Measurements from ENCODE around the gene UBE2U.

The UBE2U gene

DNA sequence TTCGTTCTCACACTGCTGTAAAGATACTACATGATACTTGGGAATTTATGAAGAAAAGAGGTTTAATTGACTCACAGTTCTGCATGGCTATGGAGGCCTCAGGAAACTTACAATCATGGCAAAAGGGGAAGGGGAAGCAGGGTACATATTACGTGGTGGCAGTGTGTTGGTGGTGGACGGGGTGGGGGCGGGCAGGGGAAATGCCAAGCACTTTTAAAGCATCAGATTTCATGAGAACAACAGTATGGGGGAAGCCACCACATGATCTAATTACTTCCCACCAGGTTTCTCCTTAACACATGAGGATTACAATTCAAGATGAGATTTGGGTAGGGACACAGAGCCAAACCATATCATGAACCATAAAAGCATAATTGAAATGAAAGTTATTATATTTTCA lies 88.5 kb downstream of the UBE2U start:
- DNase-seq (ENCODE audit: low read depth in 1 of 2, low spot score in 1 of 2), result no peak

DNA sequence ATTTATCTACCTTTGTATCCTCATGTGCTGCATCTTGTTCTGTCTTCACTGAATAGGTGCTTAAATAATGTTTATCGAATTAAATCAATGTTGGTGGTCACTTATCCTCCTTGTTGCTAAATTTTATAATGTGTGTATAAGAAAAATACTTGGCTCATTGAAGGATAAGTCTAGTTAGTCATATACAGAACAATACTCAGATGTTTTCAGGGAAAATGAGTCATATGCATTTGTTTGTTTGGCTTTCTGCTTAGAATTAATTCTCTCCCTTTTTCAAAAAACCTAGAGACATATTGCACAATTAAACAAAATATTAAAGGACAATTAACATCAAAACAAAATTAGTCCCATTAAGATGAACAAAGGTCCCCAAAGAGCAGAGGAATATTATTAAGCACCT lies 89.0 kb downstream of the UBE2U start:
- no peak for DNase-seq (ENCODE audit: low read depth in 1 of 2, low spot score in 1 of 2)

DNA sequence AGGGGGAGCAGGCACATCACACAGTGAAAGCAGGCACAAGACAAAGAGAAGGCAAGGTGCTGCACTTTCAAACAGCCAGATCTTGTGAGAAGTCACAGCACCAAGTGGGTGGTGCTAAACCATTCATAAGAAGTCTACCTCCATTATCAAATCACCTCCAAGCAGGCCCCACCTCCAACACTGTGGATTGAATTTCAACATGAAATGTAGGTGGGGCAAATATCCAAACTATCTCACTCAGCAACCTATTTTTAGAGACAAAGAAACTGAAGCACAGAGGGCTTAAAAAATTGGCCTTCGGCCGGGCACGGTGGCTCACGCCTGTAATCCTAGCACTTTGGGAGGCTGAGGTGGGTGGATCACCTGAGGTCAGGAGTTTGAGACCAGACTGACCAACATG lies 90.4 kb downstream of the UBE2U start:
- DNase-seq (ENCODE audit: low read depth in 1 of 2, low spot score in 1 of 2), result no peak

DNA sequence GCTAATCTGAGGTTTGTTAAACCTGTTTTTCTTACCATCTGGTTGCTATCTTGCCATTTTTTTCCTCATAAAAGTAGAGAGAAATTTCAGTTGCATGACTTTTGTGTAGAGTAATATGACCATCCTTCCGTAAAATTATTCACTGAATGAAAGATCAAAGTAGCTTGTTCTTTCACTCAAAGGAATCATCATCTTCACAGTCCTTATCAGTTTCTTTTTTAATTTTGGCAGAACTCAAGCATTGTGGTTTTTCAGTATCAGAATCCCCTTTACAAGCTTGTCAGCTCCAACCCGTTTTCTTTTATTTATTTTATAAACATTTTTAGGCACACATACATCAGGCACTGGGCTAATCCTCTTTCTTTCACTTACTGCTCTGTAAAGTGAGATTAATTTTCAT lies 91.7 kb downstream of the UBE2U start:
- no peak for DNase-seq (ENCODE audit: low read depth in 1 of 2, low spot score in 1 of 2)

DNA sequence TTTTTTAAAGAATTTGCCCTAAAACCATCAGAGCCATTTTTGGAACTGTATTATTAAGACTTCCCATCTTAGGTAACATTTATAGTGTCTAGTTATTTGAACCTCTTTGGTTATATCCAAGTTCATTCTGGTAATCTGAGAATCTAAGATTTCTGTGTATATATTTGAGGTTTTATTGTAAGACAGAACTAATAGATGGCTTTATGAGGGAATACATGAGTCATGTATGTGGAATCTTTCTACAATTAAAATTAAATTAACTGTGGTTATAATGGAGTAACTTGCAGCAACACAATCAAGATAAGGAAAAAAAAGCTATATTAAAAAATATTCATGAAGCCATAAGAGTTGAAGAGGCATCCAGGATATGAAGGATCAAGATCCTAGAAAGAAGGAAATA lies 92.1 kb downstream of the UBE2U start:
- no peak for DNase-seq (ENCODE audit: low read depth in 1 of 2, low spot score in 1 of 2)

DNA sequence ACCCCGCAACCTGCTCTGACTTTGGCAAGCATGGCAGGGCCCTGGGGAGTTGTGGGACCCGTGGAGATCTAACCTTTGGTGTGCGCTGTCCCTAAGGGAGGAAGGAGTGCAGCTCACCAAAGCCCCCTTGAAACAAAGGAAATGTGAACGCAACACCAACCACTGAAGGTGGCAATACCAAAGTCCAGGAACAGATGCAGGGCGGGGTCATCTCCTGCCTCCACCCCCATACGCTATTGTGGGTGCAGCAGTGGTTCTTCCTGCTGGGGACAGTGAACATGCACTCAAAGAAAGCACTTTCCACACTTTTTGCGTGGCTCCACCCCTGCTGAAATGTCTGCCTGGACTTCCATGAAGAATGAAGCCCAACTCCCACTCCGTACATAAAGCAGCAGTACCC lies 93.0 kb downstream of the UBE2U start:
- no peak for DNase-seq (ENCODE audit: low read depth in 1 of 2, low spot score in 1 of 2)

DNA sequence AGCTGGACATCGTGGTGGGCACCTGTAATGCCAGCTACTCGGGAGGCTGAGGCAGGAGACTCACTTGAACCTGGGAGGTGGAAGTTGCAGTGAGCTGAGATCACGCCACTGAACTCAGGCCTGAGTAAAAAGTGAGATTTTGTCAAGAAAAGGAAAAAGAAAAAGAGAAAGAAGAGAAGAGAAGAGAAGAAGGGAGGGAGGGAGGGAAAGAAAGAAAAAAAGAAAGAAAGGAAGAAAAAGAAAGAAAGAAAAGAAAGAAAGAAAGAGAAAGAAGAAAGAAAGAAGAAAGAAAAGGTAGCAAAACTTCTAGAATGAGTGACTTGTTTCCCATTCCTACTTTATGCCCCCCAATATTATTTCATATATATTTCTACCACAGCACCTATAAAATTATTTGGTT lies 98.8 kb downstream of the UBE2U start:
- DNase-seq (ENCODE audit: low read depth in 1 of 2, low spot score in 1 of 2), result no peak

DNA sequence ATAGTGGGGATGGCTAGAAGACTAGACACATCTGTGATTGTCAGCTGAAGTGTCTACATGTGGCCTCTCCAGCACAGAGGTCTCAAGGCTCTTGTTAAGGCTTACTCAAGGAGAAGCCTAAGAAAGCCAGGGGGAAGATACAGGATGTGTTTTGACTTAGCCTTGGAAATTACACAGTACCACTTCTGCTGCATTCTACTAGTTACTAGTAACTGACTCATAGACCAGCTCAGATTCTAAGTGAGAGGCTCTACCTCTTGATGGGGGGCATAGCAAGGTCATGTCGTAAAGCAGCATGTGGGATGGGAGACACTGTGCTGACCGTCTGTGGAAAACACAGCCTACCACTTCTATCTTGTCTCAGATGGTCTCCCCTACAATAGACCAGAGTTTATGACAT lies 99.5 kb downstream of the UBE2U start:
- no peak for DNase-seq (ENCODE audit: low read depth in 1 of 2, low spot score in 1 of 2)

DNA sequence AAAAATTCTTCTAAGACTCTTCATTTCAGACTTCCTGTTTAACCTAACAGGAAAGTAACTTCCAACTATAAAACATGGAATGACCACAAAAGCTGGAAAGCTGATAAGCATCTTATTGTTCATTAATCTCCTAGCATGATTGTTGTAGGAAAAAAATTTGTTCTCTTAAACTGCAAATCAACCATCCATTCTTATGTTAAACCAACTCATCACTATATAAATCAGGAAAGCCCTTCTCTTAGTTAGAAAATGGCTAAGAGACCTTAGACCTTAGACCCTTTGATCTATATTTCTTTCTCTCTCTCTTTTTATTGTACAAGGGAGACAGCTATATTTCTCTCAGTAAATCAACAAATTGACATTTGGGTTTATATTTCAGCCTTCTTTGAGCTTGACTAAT lies 101.4 kb downstream of the UBE2U start:
- DNase-seq (ENCODE audit: low read depth in 1 of 2, low spot score in 1 of 2), result no peak

DNA sequence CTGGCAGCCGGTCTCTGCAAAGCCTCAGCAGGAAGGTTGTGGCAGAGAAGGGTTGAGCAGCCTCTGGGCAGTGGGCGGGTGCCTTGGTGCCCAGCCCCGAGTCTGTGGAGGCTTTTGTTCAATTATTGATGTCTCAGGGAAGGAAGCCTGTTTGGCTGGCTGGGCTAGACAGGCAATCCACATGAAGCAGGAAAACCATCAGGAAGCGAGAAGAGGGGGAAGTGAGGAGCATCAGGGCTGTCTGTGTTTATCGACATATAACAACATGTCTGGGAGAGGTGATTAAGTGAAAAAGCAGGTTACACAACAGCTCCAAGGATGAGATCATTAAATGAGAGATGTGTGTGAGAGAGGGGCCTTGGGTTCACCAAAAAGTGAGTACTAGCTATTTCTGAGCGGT lies 105.4 kb downstream of the UBE2U start:
- no peak for DNase-seq (ENCODE audit: low read depth in 1 of 2, low spot score in 1 of 2)

DNA sequence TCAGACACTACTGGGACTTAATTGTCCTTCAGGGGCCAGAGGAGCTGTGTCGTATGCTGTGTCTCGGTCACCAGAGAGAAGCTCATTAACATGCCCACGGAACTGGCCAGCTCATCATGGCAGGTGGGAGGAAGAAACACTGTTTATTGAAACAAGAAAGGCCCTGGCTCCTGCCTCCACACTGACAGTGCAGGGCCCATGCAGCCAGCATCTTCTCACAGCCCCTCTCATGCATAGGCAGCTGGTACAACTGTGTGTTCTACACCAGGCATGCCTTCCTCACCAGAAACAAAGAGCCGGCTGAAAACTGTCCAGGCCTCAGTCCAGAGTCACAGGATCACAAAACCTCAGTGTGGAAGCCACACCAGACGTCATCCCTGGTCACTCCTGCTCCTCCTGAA lies 106.0 kb downstream of the UBE2U start:
- DNase-seq (ENCODE audit: low read depth in 1 of 2, low spot score in 1 of 2), result no peak

DNA sequence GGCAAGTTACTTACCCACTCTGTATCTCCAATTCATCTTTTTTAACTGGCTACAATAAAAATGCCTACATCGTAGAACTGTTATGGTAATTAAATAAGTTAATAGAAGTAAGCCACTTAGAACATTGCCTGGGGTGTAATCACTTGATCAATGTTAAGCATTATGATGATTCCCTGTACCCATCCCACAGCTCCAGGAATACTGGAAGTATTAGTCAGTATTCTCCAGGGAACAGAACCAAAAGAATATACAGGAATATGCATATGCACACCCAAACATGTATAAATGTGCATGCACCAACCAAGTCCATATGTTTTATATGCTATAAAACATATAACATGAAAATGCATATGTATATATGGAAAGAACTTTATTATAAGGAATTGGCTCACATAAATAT lies 107.3 kb downstream of the UBE2U start:
- no peak for DNase-seq (ENCODE audit: low read depth in 1 of 2, low spot score in 1 of 2)

DNA sequence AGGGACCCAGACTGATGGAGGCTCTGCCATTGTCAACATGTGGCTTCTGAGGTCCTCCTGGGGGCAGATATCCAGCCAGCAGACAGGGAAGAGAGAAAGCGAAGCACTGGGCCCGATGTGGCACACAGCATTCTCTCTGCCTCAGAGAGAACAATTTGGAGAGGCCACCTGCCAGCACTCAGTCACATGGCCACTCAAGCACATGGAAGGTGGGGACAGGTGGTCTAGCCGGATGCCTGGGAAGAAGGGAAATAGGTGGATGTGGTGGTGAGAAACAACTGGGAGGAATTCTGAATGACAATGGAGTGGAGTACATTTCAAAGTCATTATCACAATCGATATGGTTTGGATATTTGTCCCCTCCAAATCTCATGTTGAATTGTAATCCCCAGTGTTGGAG lies 109.0 kb downstream of the UBE2U start:
- no peak for DNase-seq (ENCODE audit: low read depth in 1 of 2, low spot score in 1 of 2)

DNA sequence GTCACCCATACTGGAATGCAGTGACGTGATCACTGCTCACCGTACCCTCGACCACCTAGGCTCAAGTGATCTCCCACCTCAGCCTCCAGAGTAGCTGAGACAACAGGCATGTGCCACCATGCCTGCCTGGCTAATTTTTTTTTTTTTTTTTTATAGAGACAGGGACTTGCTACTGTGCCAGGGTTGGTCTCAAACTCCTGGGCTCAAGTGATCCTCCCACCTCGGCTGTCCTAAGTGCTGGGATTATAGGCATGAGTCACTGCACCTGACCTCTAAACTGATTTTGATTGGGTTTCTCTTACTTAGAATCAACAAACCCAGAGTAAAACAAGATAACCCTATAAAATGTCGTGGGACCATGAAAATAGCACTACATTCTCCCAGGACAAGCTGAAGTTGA lies 112.0 kb downstream of the UBE2U start:
- no peak for DNase-seq (ENCODE audit: low read depth in 1 of 2, low spot score in 1 of 2)

Data from activated T-helper 1 cell treated with anti-CD3 and anti-CD28 coated beads, Interleukin-2, amount 50 U/mL, for 16 hours (primary cell).